H1 (cell line): ENCODE measurements around the gene OTOF. TPM values are rescaled to one million over a fixed set of nuclear protein-coding genes. Genes with fewer than 3 reads are reported as not detected.

Experiments
- BRCA1 ChIP-seq: IDR thresholded peaks from 2 replicates; pipeline ENCODE4 v1.6.1; 2012; ENCODE audit warnings: low read depth, low read length, improper control_type of control experiment
- GABPA ChIP-seq: IDR thresholded peaks from 2 replicates; pipeline ENCODE4 v1.6.1; 2011; ENCODE audit warnings: mild to moderate bottlenecking, low read length, moderate library complexity, borderline replicate concordance; ENCODE audit not compliant: insufficient read depth
- MAX ChIP-seq: IDR thresholded peaks from 2 replicates; pipeline ENCODE4 v1.6.1; 2012; ENCODE audit warnings: inconsistent platforms
- RAD21 ChIP-seq, 2 experiments: IDR thresholded peaks in 1 of 2; conservative IDR thresholded peaks in 1 of 2; 2 replicates each; pipeline ENCODE4 v1.6.1; 2011; ENCODE audit warnings: low read depth in 2 of 2, low read length in 2 of 2, improper control_type of control experiment in 1 of 2, inconsistent platforms in 1 of 2, mild to moderate bottlenecking in 1 of 2, moderate library complexity in 1 of 2
- SP4 ChIP-seq: IDR thresholded peaks from 2 replicates; pipeline ENCODE4 v1.6.1; 2012; ENCODE audit warnings: low read length, inconsistent platforms
- TAF1 ChIP-seq: IDR thresholded peaks from 2 replicates; pipeline ENCODE4 v1.6.1; 2011; ENCODE audit warnings: mild to moderate bottlenecking, low read depth, low read length
- polyA plus RNA-seq, 7 experiments: library from polyadenylated mRNA; depleted of rRNA in 3 of 7; stranded (reverse) in 5 of 7; unstranded in 2 of 7; fragments of >200 nt in 5 of 7; fragments of 200-250 nt in 2 of 7; gene quantifications; 1 replicate in 5 of 7; 2 replicates in 1 of 7; 4 replicates in 1 of 7; pipeline versions ENCODE4 v1.2.1 to v1.2.3, GENCODE V29; 2011 to 2013; ENCODE audit warnings: missing spikeins in 2 of 7, mixed read lengths in 2 of 7
- total RNA-seq: library from RNA; stranded (reverse); fragmentation: NEBNext Ultra II Directional; extraction: Animal tissue kit (Norgen Biotek cat#: 25700); gene quantifications from 2 replicates; pipeline ENCODE4 v1.2.1, GENCODE V29; 2021

The OTOF gene
- total and polyA plus RNA-seq, 2 of the 8 experiments (the other 6 are each of a cell fraction or from before 2014, with no cell fraction given), result 0.06 TPM; not detected in 1

- TF ChIP-seq GABPA (no peak), TAF1 (no peak), MAX (no peak), BRCA1 (no peak), SP4 (no peak), RAD21 (IDR thresholded peaks at IDR 0.05 in 1 of 2, conservative IDR thresholded peaks at IDR 0.05 in 1 of 2; ENCODE audit: low read depth in 2 of 2, low read length in 2 of 2) (no peak)
Observed at GRCh38 chr2:26464390-26465265, 13.3 kb downstream of the OTOF start (continued).
